ENCODE results near the gene PRCD.
A peak's percentile ranks its signal among the peaks of the same experiment; 100 is the strongest.

PRCD gene

GRCh38 chr17:76539631-76540271 is at the start of gene PRCD:
Gene PRCD, plus strand, starts transcription at chr17:76540044. Its CDS starts 98 bp downstream, at chr17:76540142.
- no peak for DNase-seq

GRCh38 chr17:76490112-76490710 is 49.6 kb upstream of the PRCD start:
- DNase-seq, result no peak

- peak in 1 of 2 experiments; percentile 32 for DNase-seq
These were observed 48.3 kb upstream of the PRCD start for GRCh38 chr17:76491271-76492122.

GRCh38 chr17:76492123-76492988 is 47.5 kb upstream of the PRCD start:
- peak; percentile 45 to 51 for DNase-seq

GRCh38 chr17:76492989-76493501 is 46.8 kb upstream of the PRCD start:
- DNase-seq, result peak; percentile 68 to 73

- DNase-seq, result peak; percentile 45 to 50
These were observed 46.2 kb upstream of the PRCD start for GRCh38 chr17:76493505-76494167.

- DNase-seq, result no peak
These were observed 44.0 kb upstream of the PRCD start for GRCh38 chr17:76495663-76496400.

- DNase-seq, result no peak
These were observed 43.4 kb upstream of the PRCD start for GRCh38 chr17:76496464-76496863.

- DNase-seq, result no peak
These were observed 42.2 kb upstream of the PRCD start for GRCh38 chr17:76497699-76497978.

- DNase-seq, result no peak
These were observed 41.6 kb upstream of the PRCD start for GRCh38 chr17:76497979-76498875.

- no peak for DNase-seq
These were observed 41.0 kb upstream of the PRCD start for GRCh38 chr17:76498876-76499251.

- no peak for DNase-seq
These were observed 40.6 kb upstream of the PRCD start for GRCh38 chr17:76499267-76499667.

- no peak for DNase-seq
These were observed 39.6 kb upstream of the PRCD start for GRCh38 chr17:76500074-76500746.

GRCh38 chr17:76500747-76501017 is 39.2 kb upstream of the PRCD start:
- peak in 1 of 2 experiments; percentile 37 for DNase-seq

- peak; percentile 96 to 99 for DNase-seq
These were observed 38.6 kb upstream of the PRCD start, which contains the start of gene RHBDF2 for GRCh38 chr17:76501018-76501826. Gene RHBDF2, minus strand, starts transcription at chr17:76501423. Its CDS starts 19,899 bp downstream, at chr17:76481524.

- no peak for DNase-seq
These were observed 38.0 kb upstream of the PRCD start for GRCh38 chr17:76501827-76502307.

- no peak for DNase-seq
These were observed 37.3 kb upstream of the PRCD start for GRCh38 chr17:76502341-76503211.

- DNase-seq, result no peak
These were observed 35.7 kb upstream of the PRCD start for GRCh38 chr17:76504117-76504516.
